Heart left ventricle (tissue), 13 donors: ENCODE data around the gene DERL2.

Experiments
- CTCF ChIP-seq, 12 donors: fragments of 200-600 bp; sonication (generic) in 4 of 12; IDR thresholded peaks; one replicate each; pipeline versions ENCODE4 v1.5.0 to v1.8.0; 2018 to 2022; ENCODE audit warnings: antibody characterized with exemption in 12 of 12, mild to moderate bottlenecking in 5 of 12
- POLR2A ChIP-seq, 2 donors: fragments of 450-650 bp; IDR thresholded peaks; one replicate each; pipeline ENCODE4 v1.6.1; 2017; ENCODE audit warnings: antibody characterized with exemption in 2 of 2, mild to moderate bottlenecking in 2 of 2, moderate library complexity in 2 of 2
- donor health status: ischemic (EF 13 %, LVEDD 7.1; RV severe dilation, severe dysfunction).
- donor health status: DM: no; HTN: yes; CAD: no.
- donor health status: DM: no; HTN: no; CAD: no.
- donor health status: ischemic (EF 25% LVEDD 6.9; RV normal size, moderate dysfunction).
- donor health status: ischemic (EF 25% LVEDD 5.7; RV mildly dilated, moderate dysfunction).
- donor health status: ischemic (EF 35%, LVEDD 5.7; RV mildly dilated, moderate dysfunction).
- donor health status: nonischemic (EF 11% LVEDD 7.7; RV severe dilation, severe dysfunction).
- donor health status: DM: yes; HTN: yes; CAD: no.
- donor health status: PGD.
- donor health status: ischemic (EF 29% LVEDD 5.4; RV normal size, mild dysfunction).
- donor health status: nonischemic (EF 23%, LVEDD 6.1; RV moderate dilation, normal function).

- TF ChIP-seq CTCF (IDR thresholded peaks at IDR 0.05): no peak
- TF ChIP-seq POLR2A (IDR thresholded peaks at IDR 0.05): no peak
These were observed 41.8 kb downstream of the DERL2 start for GRCh38 chr17:5444209-5444608.
